Fibroblast of skin of right biceps (primary cell): Measurements from ENCODE around the gene MYO6.

Experiments used
- DNase-seq: peaks from one replicate; pipeline ENCODE4 v3.0.0-alpha.2; 2013

MYO6 gene

GRCh38 chr6:75830959-75831885 is 82.2 kb downstream of the MYO6 start:
- DNase-seq, result peak; percentile 72

- DNase-seq, result no peak
These were observed 85.4 kb downstream of the MYO6 start for GRCh38 chr6:75834447-75834846.

- DNase-seq, result peak; percentile 52
These were observed 93.2 kb downstream of the MYO6 start for GRCh38 chr6:75842191-75842590.

GRCh38 chr6:75842732-75843131 is 93.7 kb downstream of the MYO6 start:
- DNase-seq, result no peak

- no peak for DNase-seq
These were observed 94.4 kb downstream of the MYO6 start for GRCh38 chr6:75843396-75843795.

GRCh38 chr6:75848274-75848673 is 99.2 kb downstream of the MYO6 start:
- no peak for DNase-seq

- no peak for DNase-seq
These were observed 100.4 kb downstream of the MYO6 start for GRCh38 chr6:75849329-75850025.

GRCh38 chr6:75850026-75850833 is 101.2 kb downstream of the MYO6 start:
- peak; percentile 26 for DNase-seq

- no peak for DNase-seq
These were observed 103.7 kb downstream of the MYO6 start for GRCh38 chr6:75852721-75853120.

- DNase-seq, result no peak
These were observed 104.8 kb downstream of the MYO6 start for GRCh38 chr6:75853806-75854205.

- DNase-seq, result peak; percentile 57
These were observed 106.0 kb downstream of the MYO6 start for GRCh38 chr6:75855052-75855451.

- no peak for DNase-seq
These were observed 107.9 kb downstream of the MYO6 start for GRCh38 chr6:75856902-75857301.

- DNase-seq, result no peak
These were observed 114.0 kb downstream of the MYO6 start for GRCh38 chr6:75863001-75863400.

- no peak for DNase-seq
These were observed 114.7 kb downstream of the MYO6 start for GRCh38 chr6:75863784-75864183.

GRCh38 chr6:75864446-75864845 is 115.4 kb downstream of the MYO6 start:
- no peak for DNase-seq

- no peak for DNase-seq
These were observed 121.3 kb downstream of the MYO6 start for GRCh38 chr6:75870389-75870788.

- DNase-seq, result no peak
These were observed 125.2 kb downstream of the MYO6 start for GRCh38 chr6:75874224-75874623.

- no peak for DNase-seq
These were observed 127.1 kb downstream of the MYO6 start for GRCh38 chr6:75876152-75876551.

- DNase-seq, result no peak
These were observed 131.3 kb downstream of the MYO6 start for GRCh38 chr6:75880305-75880704.

- peak; percentile 61 for DNase-seq
These were observed 133.7 kb downstream of the MYO6 start for GRCh38 chr6:75882734-75883133.

GRCh38 chr6:75884822-75885221 is 135.8 kb downstream of the MYO6 start:
- DNase-seq, result no peak

- no peak for DNase-seq
These were observed 143.3 kb downstream of the MYO6 start for GRCh38 chr6:75892384-75892783.

GRCh38 chr6:75893058-75893775 is 144.2 kb downstream of the MYO6 start:
- DNase-seq, result peak; percentile 74
